ENCODE results near the gene ORC1.

Gene ORC1

DNA sequence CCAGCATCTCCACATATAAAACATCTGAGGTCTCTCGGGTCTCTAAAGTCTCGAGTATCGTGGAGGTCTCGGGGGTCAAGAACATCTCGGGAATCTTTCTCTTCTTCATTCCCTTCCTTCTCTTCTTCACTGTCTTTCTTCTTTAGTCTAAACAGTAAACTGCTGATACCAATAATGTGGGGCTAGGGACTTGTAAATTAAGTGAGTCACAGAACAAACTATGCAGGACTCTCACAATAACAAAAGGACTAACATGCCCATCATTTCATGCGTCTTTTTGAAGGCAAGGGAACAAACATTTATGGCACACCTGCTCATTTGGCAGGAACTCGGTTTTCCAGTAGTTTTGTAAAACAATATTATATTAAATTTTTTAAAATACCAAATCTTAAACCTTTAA is 32.6 kb upstream of the ORC1 start:
- Histone ChIP-seq H3K27me3 (ENCODE audit: insufficient read depth, poor library complexity, severe bottlenecking) (no peaks in the 10 kb centered on the region), H3K27ac (replicated peaks) (no peak overlapping the region), H3K4me3 (replicated peaks; ENCODE audit: insufficient read depth, low read length) (no peak overlapping the region)
- DNase-seq (ENCODE audit: low read depth in 1 of 2, low spot score in 1 of 2): no peak
- TF ChIP-seq, protein P1, sequence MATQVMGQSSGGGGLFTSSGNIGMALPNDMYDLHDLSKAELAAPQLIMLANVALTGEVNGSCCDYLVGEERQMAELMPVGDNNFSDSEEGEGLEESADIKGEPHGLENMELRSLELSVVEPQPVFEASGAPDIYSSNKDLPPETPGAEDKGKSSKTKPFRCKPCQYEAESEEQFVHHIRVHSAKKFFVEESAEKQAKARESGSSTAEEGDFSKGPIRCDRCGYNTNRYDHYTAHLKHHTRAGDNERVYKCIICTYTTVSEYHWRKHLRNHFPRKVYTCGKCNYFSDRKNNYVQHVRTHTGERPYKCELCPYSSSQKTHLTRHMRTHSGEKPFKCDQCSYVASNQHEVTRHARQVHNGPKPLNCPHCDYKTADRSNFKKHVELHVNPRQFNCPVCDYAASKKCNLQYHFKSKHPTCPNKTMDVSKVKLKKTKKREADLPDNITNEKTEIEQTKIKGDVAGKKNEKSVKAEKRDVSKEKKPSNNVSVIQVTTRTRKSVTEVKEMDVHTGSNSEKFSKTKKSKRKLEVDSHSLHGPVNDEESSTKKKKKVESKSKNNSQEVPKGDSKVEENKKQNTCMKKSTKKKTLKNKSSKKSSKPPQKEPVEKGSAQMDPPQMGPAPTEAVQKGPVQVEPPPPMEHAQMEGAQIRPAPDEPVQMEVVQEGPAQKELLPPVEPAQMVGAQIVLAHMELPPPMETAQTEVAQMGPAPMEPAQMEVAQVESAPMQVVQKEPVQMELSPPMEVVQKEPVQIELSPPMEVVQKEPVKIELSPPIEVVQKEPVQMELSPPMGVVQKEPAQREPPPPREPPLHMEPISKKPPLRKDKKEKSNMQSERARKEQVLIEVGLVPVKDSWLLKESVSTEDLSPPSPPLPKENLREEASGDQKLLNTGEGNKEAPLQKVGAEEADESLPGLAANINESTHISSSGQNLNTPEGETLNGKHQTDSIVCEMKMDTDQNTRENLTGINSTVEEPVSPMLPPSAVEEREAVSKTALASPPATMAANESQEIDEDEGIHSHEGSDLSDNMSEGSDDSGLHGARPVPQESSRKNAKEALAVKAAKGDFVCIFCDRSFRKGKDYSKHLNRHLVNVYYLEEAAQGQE (IDR thresholded peaks at IDR 0.05; ENCODE audit: insufficient replicate concordance, low read depth): no peak
- TF ChIP-seq, protein P2, sequence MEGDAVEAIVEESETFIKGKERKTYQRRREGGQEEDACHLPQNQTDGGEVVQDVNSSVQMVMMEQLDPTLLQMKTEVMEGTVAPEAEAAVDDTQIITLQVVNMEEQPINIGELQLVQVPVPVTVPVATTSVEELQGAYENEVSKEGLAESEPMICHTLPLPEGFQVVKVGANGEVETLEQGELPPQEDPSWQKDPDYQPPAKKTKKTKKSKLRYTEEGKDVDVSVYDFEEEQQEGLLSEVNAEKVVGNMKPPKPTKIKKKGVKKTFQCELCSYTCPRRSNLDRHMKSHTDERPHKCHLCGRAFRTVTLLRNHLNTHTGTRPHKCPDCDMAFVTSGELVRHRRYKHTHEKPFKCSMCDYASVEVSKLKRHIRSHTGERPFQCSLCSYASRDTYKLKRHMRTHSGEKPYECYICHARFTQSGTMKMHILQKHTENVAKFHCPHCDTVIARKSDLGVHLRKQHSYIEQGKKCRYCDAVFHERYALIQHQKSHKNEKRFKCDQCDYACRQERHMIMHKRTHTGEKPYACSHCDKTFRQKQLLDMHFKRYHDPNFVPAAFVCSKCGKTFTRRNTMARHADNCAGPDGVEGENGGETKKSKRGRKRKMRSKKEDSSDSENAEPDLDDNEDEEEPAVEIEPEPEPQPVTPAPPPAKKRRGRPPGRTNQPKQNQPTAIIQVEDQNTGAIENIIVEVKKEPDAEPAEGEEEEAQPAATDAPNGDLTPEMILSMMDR (IDR thresholded peaks at IDR 0.05; ENCODE audit: insufficient read depth, low read length): no peak
- TF ChIP-seq SPI1 (IDR thresholded peaks at IDR 0.05; ENCODE audit: borderline replicate concordance, low read depth) (no peak), GABPA (IDR thresholded peaks at IDR 0.05; ENCODE audit: low read depth) (no peak)

DNA sequence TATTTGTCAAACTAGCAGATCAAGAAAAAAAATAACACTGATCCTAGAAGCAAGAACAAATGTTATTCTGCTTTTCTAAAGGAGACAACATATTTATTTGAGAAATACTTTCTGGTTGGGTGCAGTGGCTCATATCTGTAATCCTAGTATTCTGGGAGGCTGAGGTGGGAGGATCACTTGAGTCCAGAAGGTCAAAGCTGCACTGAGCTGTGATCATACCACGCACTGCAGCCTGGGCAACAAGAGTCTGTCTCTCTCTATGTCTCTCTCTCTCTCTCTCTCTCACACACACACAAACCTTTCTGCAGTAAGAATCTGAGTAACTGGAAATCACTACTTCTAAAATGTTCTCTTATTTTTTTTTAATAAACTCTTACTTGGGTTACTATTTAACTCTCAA is 31.4 kb upstream of the ORC1 start:
- TF ChIP-seq POLR2AphosphoS5 (IDR thresholded peaks at IDR 0.05; ENCODE audit: low read depth) (no peak), GABPA (IDR thresholded peaks at IDR 0.05; ENCODE audit: low read depth) (no peak), SPI1 (IDR thresholded peaks at IDR 0.05; ENCODE audit: borderline replicate concordance, low read depth) (no peak)
- TF ChIP-seq, protein P2 (IDR thresholded peaks at IDR 0.05; ENCODE audit: insufficient read depth, low read length): no peak
- TF ChIP-seq, protein P1 (IDR thresholded peaks at IDR 0.05; ENCODE audit: insufficient replicate concordance, low read depth): no peak
- no peak for DNase-seq (ENCODE audit: low read depth in 1 of 2, low spot score in 1 of 2)
- Histone ChIP-seq H3K4me3 (replicated peaks; ENCODE audit: insufficient read depth, low read length) (no peak overlapping the region), H3K27ac (replicated peaks) (no peak overlapping the region), H3K27me3 (ENCODE audit: insufficient read depth, poor library complexity, severe bottlenecking) (no peaks in the 10 kb centered on the region)

DNA sequence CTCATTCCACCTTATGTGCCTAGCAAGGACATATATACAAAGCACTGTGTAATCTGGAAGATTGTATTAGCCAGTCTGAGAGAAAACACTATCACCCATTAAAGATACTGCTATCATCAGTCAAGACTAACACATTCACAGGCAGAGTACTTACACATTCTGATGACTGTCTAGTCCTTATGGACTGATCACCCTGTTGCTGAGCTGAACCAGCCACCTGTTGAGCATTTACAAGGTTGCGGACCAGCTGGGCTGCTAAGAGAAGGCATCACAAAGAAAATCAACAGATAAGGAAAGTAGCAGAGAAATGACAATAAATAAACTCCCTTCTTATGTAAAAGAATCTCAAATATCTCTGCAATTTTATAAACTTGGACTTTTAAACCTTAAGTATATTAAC is 31.0 kb upstream of the ORC1 start:
- no peak for DNase-seq (ENCODE audit: low read depth in 1 of 2, low spot score in 1 of 2)
- TF ChIP-seq GABPA (IDR thresholded peaks at IDR 0.05; ENCODE audit: low read depth) (no peak), POLR2AphosphoS5 (IDR thresholded peaks at IDR 0.05; ENCODE audit: low read depth) (no peak), SPI1 (IDR thresholded peaks at IDR 0.05; ENCODE audit: borderline replicate concordance, low read depth) (no peak)
- TF ChIP-seq, protein P1 (IDR thresholded peaks at IDR 0.05; ENCODE audit: insufficient replicate concordance, low read depth): no peak
- TF ChIP-seq, protein P2 (IDR thresholded peaks at IDR 0.05; ENCODE audit: insufficient read depth, low read length): no peak
- no peak overlapping the region for H3K4me3 ChIP-seq (replicated peaks; ENCODE audit: insufficient read depth, low read length)
- H3K27ac ChIP-seq (replicated peaks): no peak overlapping the region
- no peaks in the 10 kb centered on the region for H3K27me3 ChIP-seq (ENCODE audit: insufficient read depth, poor library complexity, severe bottlenecking)
